IMR-90 (cell line): ENCODE data around the gene METTL17. TPM values are rescaled to one million over a fixed set of nuclear protein-coding genes. Genes with fewer than 3 reads are reported as not detected.

Experiments used
- ATAC-seq: fragments of 200-7000 bp; cut with Tn5 transposase; 2 replicates; pipeline ENCODE4 v1.9.1; 2020; ENCODE audit warnings: low read depth, mild to moderate bottlenecking, moderate library complexity
- BruUV-seq: library from RNA; stranded (reverse); fragments of 400-500 nt; replicated peaks from 2 replicates; lab custom pipeline; 2021; lab: Mats Ljungman, UMichigan
- CTCF ChIA-PET: fragments of 300-600 bp; formaldehyde crosslinking; extraction: SDS; loops from one replicate; lab custom pipeline; 2021; ENCODE audit warnings: antibody characterized with exemption; lab: Yijun Ruan, JAX
- POLR2A ChIA-PET: fragments of 300-600 bp; sonication (Branson Sonifier 250); formaldehyde crosslinking; loops from one replicate; lab custom pipeline; 2022; ENCODE audit warnings: antibody characterized with exemption; ENCODE audit not compliant: unreplicated experiment; lab: Charles Lee
- DNase-seq: peaks from one replicate; pipeline ENCODE4 v3.0.0; 2013
- H2AFZ ChIP-seq: replicated peaks from 2 replicates; pipeline ENCODE3; 2013; ENCODE audit warnings: low read length, mild to moderate bottlenecking; ENCODE audit not compliant: poor library complexity
- H2AK5ac ChIP-seq: 2 replicates; pipeline ENCODE4 v1.6.1; 2013; ENCODE audit warnings: low read depth, low read length, inconsistent platforms
- H2AK9ac ChIP-seq: replicated peaks from 2 replicates; pipeline ENCODE3; 2013; ENCODE audit warnings: mild to moderate bottlenecking, low read depth, low read length, moderate library complexity; ENCODE audit not compliant: poor library complexity
- H2BK120ac ChIP-seq: 2 replicates; pipeline ENCODE4 v1.6.1; 2013; ENCODE audit warnings: low read depth, low read length, inconsistent platforms
- H2BK15ac ChIP-seq: 3 replicates; pipeline ENCODE4 v1.6.1; 2013; ENCODE audit warnings: low read depth, low read length, inconsistent platforms
- H2BK20ac ChIP-seq: 2 replicates; pipeline ENCODE4 v1.6.1; 2013; ENCODE audit warnings: low read depth, mild to moderate bottlenecking, inconsistent platforms, low read length, moderate library complexity
- H2BK5ac ChIP-seq: 2 replicates; pipeline ENCODE4 v1.6.1; 2013; ENCODE audit warnings: mild to moderate bottlenecking, low read depth, low read length, inconsistent platforms; ENCODE audit not compliant: poor library complexity, severe bottlenecking
- H3K14ac ChIP-seq: replicated peaks from 2 replicates; pipeline ENCODE4 v1.6.1; 2013; ENCODE audit warnings: low read depth, low read length, inconsistent platforms
- H3K18ac ChIP-seq: 2 replicates; pipeline ENCODE4 v1.6.1; 2013; ENCODE audit warnings: low read depth, low read length, control low read depth
- H3K23ac ChIP-seq: 2 replicates; pipeline ENCODE4 v1.6.1; 2013; ENCODE audit warnings: low read depth, low read length, inconsistent platforms
- H3K27ac ChIP-seq: 2 replicates; pipeline ENCODE4 v1.5.1; 2013; ENCODE audit warnings: mild to moderate bottlenecking, control low read depth, low read length; ENCODE audit not compliant: insufficient read depth
- H3K27me3 ChIP-seq: 2 replicates; pipeline ENCODE4 v1.6.1; 2013; ENCODE audit warnings: low read length; ENCODE audit not compliant: control insufficient read depth, insufficient read depth
- H3K36me3 ChIP-seq: 2 replicates; pipeline ENCODE4 v1.6.1; 2013; ENCODE audit warnings: low read length, mixed read lengths; ENCODE audit not compliant: control insufficient read depth, insufficient read depth
- H3K4ac ChIP-seq: 2 replicates; pipeline ENCODE4 v1.6.1; 2013; ENCODE audit warnings: low read depth, low read length, inconsistent platforms
- H3K4me1 ChIP-seq: 2 replicates; pipeline ENCODE4 v1.6.1; 2013; ENCODE audit warnings: low read length, mixed read lengths; ENCODE audit not compliant: control insufficient read depth, insufficient read depth
- H3K4me2 ChIP-seq: 2 replicates; pipeline ENCODE4 v1.6.1; 2013; ENCODE audit warnings: low read depth, mild to moderate bottlenecking, control low read depth, low read length, moderate library complexity
- H3K4me3 ChIP-seq: 2 replicates; pipeline ENCODE4 v1.5.1; 2013; ENCODE audit warnings: low read depth, mild to moderate bottlenecking, control low read depth, low read length, moderate library complexity; ENCODE audit not compliant: insufficient read depth
- H3K56ac ChIP-seq: 2 replicates; pipeline ENCODE4 v1.6.1; 2013; ENCODE audit warnings: low read length, inconsistent platforms; ENCODE audit not compliant: insufficient read depth; ENCODE audit errors: extremely low read depth
- H3K79me1 ChIP-seq, 2 experiments: 2 replicates each; pipeline ENCODE4 v1.6.1; 2013; ENCODE audit warnings: low read length in 2 of 2, inconsistent platforms in 1 of 2, low read depth in 1 of 2
- H3K9ac ChIP-seq: 2 replicates; pipeline ENCODE4 v1.6.1; 2013; ENCODE audit warnings: low read depth, low read length, control low read depth
- H3K9me1 ChIP-seq: 2 replicates; pipeline ENCODE4 v1.6.1; 2013; ENCODE audit warnings: low read length, inconsistent platforms; ENCODE audit not compliant: insufficient read depth
- H3K9me3 ChIP-seq: 2 replicates; pipeline ENCODE4 v1.6.1; 2013; ENCODE audit warnings: low read length; ENCODE audit not compliant: control insufficient read depth, insufficient read depth
- H4K20me1 ChIP-seq: 2 replicates; pipeline ENCODE4 v1.6.1; 2013; ENCODE audit warnings: low read length, inconsistent platforms; ENCODE audit not compliant: insufficient read depth
- H4K5ac ChIP-seq: 2 replicates; pipeline ENCODE4 v1.6.1; 2013; ENCODE audit warnings: mild to moderate bottlenecking, low read depth, low read length, control low read depth
- H4K8ac ChIP-seq, 2 experiments: 2 replicates each; pipeline ENCODE4 v1.6.1; 2013; ENCODE audit warnings: low read depth in 2 of 2, low read length in 2 of 2, control low read depth in 1 of 2, inconsistent platforms in 1 of 2
- H4K91ac ChIP-seq: 2 replicates; pipeline ENCODE4 v1.6.1; 2013; ENCODE audit warnings: low read depth, low read length, inconsistent platforms; ENCODE audit not compliant: insufficient read depth
- BHLHE40 ChIP-seq: fragments of 150-350 bp; IDR thresholded peaks from 2 replicates; pipeline ENCODE4 v1.6.1; 2016; ENCODE audit warnings: mild to moderate bottlenecking, low read depth, low read length
- ELK1 ChIP-seq: fragments of 150-350 bp; IDR thresholded peaks from 2 replicates; pipeline ENCODE4 v1.6.1; 2016; ENCODE audit warnings: low read depth, mild to moderate bottlenecking, low read length, moderate library complexity, borderline replicate concordance
- FOS ChIP-seq: fragments of 150-350 bp; IDR thresholded peaks from 2 replicates; pipeline ENCODE4 v1.6.1; 2016; ENCODE audit warnings: low read depth, low read length
- MAFK ChIP-seq: IDR thresholded peaks from 2 replicates; pipeline ENCODE4 v1.6.1; 2012; ENCODE audit warnings: low read depth, low read length, improper control_type of control experiment
- MAZ ChIP-seq: IDR thresholded peaks from 2 replicates; pipeline ENCODE4 v1.6.1; 2012; ENCODE audit warnings: low read depth, mild to moderate bottlenecking, low read length, improper control_type of control experiment, moderate library complexity, borderline replicate concordance
- NFE2L2 ChIP-seq: fragments of 150-350 bp; IDR thresholded peaks from 2 replicates; pipeline ENCODE4 v1.6.1; 2016; ENCODE audit warnings: low read depth, mild to moderate bottlenecking, low read length
- POLR2A ChIP-seq: IDR thresholded peaks from 2 replicates; pipeline ENCODE4 v1.6.1; 2012; ENCODE audit warnings: mild to moderate bottlenecking, low read depth, low read length
- RAD21 ChIP-seq: IDR thresholded peaks from 2 replicates; pipeline ENCODE4 v1.6.1; 2012; ENCODE audit warnings: low read length, improper control_type of control experiment
- RFX5 ChIP-seq: IDR thresholded peaks from 2 replicates; pipeline ENCODE4 v1.8.0; 2012; ENCODE audit warnings: low read depth, mild to moderate bottlenecking, low read length, moderate library complexity
- SMC3 ChIP-seq: fragments of 150-350 bp; IDR thresholded peaks from 2 replicates; pipeline ENCODE4 v1.6.1; 2016; ENCODE audit warnings: low read depth, mild to moderate bottlenecking, antibody characterized with exemption, low read length, moderate library complexity
- WGBS, 2 experiments: methylation state at CpG; one replicate each; pipeline versions ENCODE4 v1.1.5 to v1.1.7; 2013; ENCODE audit warnings: missing lambda C conversion rate in 2 of 2; ENCODE audit not compliant: insufficient read length in 1 of 2; ENCODE audit errors: extremely low coverage in 2 of 2; 5-methylcytosine and 5-hydroxymethylcytosine counted together
- dilution Hi-C: fragments of 300-500 bp; cut with HindIII; formaldehyde crosslinking; loops from one replicate; pipeline ENCODE4 v1.14.3; 2018; ENCODE audit warnings: low sequenced_read_pairs; ENCODE audit not compliant: unreplicated experiment
- in situ Hi-C: fragments of 300-500 bp; cut with MboI; formaldehyde crosslinking; loops from 3 replicates; pipeline ENCODE4 v1.14.3; 2019; ENCODE audit warnings: low sequenced_read_pairs, inconsistent platforms, mixed read lengths
- intact Hi-C: fragments of 100-400 bp; cut with micrococcal nuclease; formaldehyde crosslinking; loops from 2 replicates; pipeline ENCODE4 v1.10.0; 2022
- polyA plus RNA-seq, 3 experiments: library from polyadenylated mRNA; depleted of rRNA; stranded (reverse); fragments of >200 nt; gene quantifications; 2 replicates each; pipeline ENCODE4 v1.2.3, GENCODE V29; 2012; ENCODE audit warnings: low replicate concordance in 1 of 3
- total RNA-seq: library from RNA; depleted of rRNA; stranded (reverse); fragments of >200 nt; gene quantifications from 2 replicates; pipeline ENCODE4 v1.2.3, GENCODE V29; 2012

METTL17 gene
- total and polyA plus RNA-seq, 2 of the 4 experiments (the other 2 are of a cell fraction), result 32.8 to 69.7 TPM

GRCh38 chr14:20997115-20997514 lies 7.3 kb downstream of the METTL17 start:
- Histone ChIP-seq H3K56ac (no peak overlapping the region), H3K27me3 (peaks cover 1% of the 10 kb centered on the region), H4K91ac (no peak overlapping the region), H4K8ac (no peak overlapping the region), H3K4ac (no peak overlapping the region), H2AK9ac (no peak overlapping the region), H3K23ac (no peak overlapping the region), H3K27ac (no peak overlapping the region), H3K4me1 (peaks cover 3% of the 10 kb centered on the region), H3K9me1 (no peaks in the 10 kb centered on the region), H4K5ac (no peak overlapping the region), H3K14ac (no peak overlapping the region), H4K20me1 (no peaks in the 10 kb centered on the region), H3K4me2 (no peak overlapping the region), H3K9ac (no peak overlapping the region), H3K9me3 (no peaks in the 10 kb centered on the region), H3K36me3 (peaks cover 28% of the 10 kb centered on the region), H3K79me1 (peaks cover 0 to 5% of the 10 kb centered on the region in 2 experiments; a peak in 2 of 4 replicates), H3K4me3 (no peak overlapping the region), H2AFZ (no peak overlapping the region), H2AK5ac (no peak overlapping the region), H2BK5ac (no peak overlapping the region), H2BK15ac (no peak overlapping the region), H2BK120ac (no peak overlapping the region), H3K18ac (no peak overlapping the region), H2BK20ac (no peak overlapping the region)
- CTCF ChIA-PET, result interaction anchor here (0.6 kb wide), 2 partner anchors 113 to 547 kb away, joined by 3 to 4 read pairs; no protein-coding TSS in a partner anchor
- intact Hi-C loops, result no loop called here
- TF ChIP-seq MAFK, result no peak
- TF ChIP-seq BHLHE40, result no peak
- TF ChIP-seq POLR2A, result no peak
- no peak for TF ChIP-seq RAD21
- no peak for TF ChIP-seq MAZ
- no peak for TF ChIP-seq RFX5
- no peak for TF ChIP-seq SMC3
- no peak for TF ChIP-seq ELK1
- no peak for TF ChIP-seq FOS
- TF ChIP-seq NFE2L2, result no peak
- POLR2A ChIA-PET, result no interaction called here
- in situ Hi-C loops, result loop anchor here (25.0 kb wide), 1 partner anchor 660 kb away; the partner anchor contains the start of genes CCNB1IP1 and PARP2
- no CpG with 5 or more reads among the region's 4 CpGs for WGBS, 2 experiments
- DNase-seq (no peak), ATAC-seq (no peak)
- dilution Hi-C loops, result no loop called here
- BruUV-seq, result no TSS peak
